MM.1S (cell line): Measurements from ENCODE around the gene AQP1.

Source experiments
- EZH2 ChIP-seq: fragments of 300-600 bp; sonication (generic); optimal IDR thresholded peaks from 2 replicates; pipeline ENCODE3; 2017; ENCODE audit warnings: low read depth, mild to moderate bottlenecking, antibody characterized with exemption, low read length, mixed read lengths
- TF ChIP-seq, protein P1 (sequence below): fragments of 300-600 bp; sonication (generic); IDR thresholded peaks from 2 replicates; pipeline ENCODE4 v1.5.1; 2016; ENCODE audit warnings: antibody characterized with exemption, low read length, mixed read lengths

DNA sequence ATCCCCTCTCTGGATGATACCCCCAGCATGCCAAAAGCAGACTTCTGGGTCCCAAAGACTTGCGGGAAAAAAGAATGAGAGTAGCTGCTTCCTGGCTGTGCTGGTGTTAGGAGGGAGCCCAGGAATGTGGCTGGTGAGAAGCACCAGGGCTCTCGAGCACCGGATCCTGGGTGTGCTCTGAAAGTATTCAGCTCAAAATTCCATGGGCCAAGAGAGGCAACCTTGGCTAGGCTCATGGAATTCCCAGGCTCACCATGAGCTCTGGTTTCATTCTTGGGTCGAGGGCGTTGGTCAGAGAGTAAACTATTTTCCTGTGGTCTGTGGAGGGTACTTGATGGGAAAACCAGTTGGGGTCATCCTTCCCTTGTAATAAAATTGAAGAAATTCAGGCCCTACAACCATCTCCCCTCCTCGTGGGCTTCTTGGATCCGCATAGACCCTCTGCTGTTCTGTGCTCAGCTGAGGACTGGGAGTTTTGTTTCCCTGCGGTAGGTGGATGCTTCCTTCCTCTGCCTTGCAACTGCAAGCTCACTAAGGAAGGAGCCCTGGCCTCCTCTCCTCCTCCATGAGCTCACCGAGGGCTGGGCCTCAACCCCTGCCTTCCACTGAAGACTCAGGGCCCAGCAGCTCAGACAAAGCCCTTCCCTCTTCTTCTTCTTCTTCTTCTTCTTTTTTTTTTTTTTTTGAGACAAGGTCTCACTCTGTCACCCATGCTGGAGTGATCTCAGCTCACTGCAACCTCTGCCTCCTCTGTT, 34.5 kb upstream of the AQP1 start:
- TF ChIP-seq, protein P1, sequence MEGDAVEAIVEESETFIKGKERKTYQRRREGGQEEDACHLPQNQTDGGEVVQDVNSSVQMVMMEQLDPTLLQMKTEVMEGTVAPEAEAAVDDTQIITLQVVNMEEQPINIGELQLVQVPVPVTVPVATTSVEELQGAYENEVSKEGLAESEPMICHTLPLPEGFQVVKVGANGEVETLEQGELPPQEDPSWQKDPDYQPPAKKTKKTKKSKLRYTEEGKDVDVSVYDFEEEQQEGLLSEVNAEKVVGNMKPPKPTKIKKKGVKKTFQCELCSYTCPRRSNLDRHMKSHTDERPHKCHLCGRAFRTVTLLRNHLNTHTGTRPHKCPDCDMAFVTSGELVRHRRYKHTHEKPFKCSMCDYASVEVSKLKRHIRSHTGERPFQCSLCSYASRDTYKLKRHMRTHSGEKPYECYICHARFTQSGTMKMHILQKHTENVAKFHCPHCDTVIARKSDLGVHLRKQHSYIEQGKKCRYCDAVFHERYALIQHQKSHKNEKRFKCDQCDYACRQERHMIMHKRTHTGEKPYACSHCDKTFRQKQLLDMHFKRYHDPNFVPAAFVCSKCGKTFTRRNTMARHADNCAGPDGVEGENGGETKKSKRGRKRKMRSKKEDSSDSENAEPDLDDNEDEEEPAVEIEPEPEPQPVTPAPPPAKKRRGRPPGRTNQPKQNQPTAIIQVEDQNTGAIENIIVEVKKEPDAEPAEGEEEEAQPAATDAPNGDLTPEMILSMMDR = no peak
- TF ChIP-seq EZH2 = no peak
